ENCODE measurements around the gene OAS2.
"Not testable (repeated sequence)": the region's sequence is repeated elsewhere in the genome, so short reads cannot be mapped to it uniquely, and the experiment has no call there.

OAS2 gene

DNA sequence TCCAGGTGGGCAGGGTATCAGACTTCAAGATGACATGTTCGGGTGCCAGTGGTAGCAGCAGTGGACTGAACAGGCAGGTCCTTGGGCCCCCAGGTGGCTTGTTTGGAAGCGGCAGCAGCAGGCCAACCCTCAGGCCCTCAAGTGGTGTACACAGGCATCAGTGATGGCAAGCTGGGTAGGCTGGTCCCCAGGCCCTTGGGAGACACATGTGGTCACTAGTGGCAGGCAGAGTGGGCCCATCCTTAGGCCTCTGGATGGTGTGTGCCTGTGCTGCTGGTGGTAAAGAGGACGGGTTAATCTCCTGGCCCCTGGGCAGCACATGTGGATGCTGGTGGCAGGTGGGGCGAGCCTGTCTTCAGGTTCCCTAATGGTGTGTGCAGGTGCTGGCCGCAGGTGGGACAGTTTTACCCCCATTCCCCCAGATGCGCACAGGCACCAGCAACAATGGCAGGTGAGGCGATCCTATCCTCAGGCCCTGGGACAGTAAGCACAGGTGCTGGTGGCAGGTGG lies 8.0 kb downstream of the OAS2 start:
- DNase-seq (ENCODE audit: low read depth): no peak
- no peak overlapping the region for H3K4me3 ChIP-seq (ENCODE audit: low read length)
- TF ChIP-seq, protein P1, sequence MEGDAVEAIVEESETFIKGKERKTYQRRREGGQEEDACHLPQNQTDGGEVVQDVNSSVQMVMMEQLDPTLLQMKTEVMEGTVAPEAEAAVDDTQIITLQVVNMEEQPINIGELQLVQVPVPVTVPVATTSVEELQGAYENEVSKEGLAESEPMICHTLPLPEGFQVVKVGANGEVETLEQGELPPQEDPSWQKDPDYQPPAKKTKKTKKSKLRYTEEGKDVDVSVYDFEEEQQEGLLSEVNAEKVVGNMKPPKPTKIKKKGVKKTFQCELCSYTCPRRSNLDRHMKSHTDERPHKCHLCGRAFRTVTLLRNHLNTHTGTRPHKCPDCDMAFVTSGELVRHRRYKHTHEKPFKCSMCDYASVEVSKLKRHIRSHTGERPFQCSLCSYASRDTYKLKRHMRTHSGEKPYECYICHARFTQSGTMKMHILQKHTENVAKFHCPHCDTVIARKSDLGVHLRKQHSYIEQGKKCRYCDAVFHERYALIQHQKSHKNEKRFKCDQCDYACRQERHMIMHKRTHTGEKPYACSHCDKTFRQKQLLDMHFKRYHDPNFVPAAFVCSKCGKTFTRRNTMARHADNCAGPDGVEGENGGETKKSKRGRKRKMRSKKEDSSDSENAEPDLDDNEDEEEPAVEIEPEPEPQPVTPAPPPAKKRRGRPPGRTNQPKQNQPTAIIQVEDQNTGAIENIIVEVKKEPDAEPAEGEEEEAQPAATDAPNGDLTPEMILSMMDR (conservative IDR thresholded peaks at IDR 0.05; ENCODE audit: low read length): no peak

GRCh38 chr12:112987561-112987960 lies 9.2 kb downstream of the OAS2 start:
- H3K4me3 ChIP-seq (ENCODE audit: low read length): no peak overlapping the region
- DNase-seq (ENCODE audit: low read depth): no peak
- TF ChIP-seq, protein P1 (conservative IDR thresholded peaks at IDR 0.05; ENCODE audit: low read length): no peak

- TF ChIP-seq, protein P1 (conservative IDR thresholded peaks at IDR 0.05; ENCODE audit: low read length): no peak
- H3K4me3 ChIP-seq (ENCODE audit: low read length): no peak overlapping the region
- no peak for DNase-seq (ENCODE audit: low read depth)
Observed at GRCh38 chr12:112988224-112988623, 9.9 kb downstream of the OAS2 start.

- not testable (repeated sequence) for H3K4me3 ChIP-seq (ENCODE audit: low read length); DNase-seq (ENCODE audit: low read depth)
Observed at GRCh38 chr12:112988823-112989385, 10.6 kb downstream of the OAS2 start.

GRCh38 chr12:112989806-112990205 lies 11.5 kb downstream of the OAS2 start:
- DNase-seq (ENCODE audit: low read depth): no peak
- no peak overlapping the region for H3K4me3 ChIP-seq (ENCODE audit: low read length)
- TF ChIP-seq, protein P1 (conservative IDR thresholded peaks at IDR 0.05; ENCODE audit: low read length): no peak

GRCh38 chr12:112992541-112993398 lies 14.5 kb downstream of the OAS2 start:
- TF ChIP-seq, protein P1 (conservative IDR thresholded peaks at IDR 0.05; ENCODE audit: low read length): peak; percentile 94
- no peak overlapping the region for H3K4me3 ChIP-seq (ENCODE audit: low read length)
- peak; percentile 64 for DNase-seq (ENCODE audit: low read depth)

GRCh38 chr12:112995008-112995407 lies 16.7 kb downstream of the OAS2 start:
- no peak for DNase-seq (ENCODE audit: low read depth)
- TF ChIP-seq, protein P1 (conservative IDR thresholded peaks at IDR 0.05; ENCODE audit: low read length): no peak
- no peak overlapping the region for H3K4me3 ChIP-seq (ENCODE audit: low read length)
